ENCODE results near the gene CLCN3.
"Not testable (repeated sequence)": the region's sequence is repeated elsewhere in the genome, so short reads cannot be mapped to it uniquely, and the experiment has no call there.

GRCh38 chr4:169624012-169624411 is 3.6 kb downstream of the CLCN3 start:
- TF ChIP-seq CTCF, POLR2A, POLR2AphosphoS5, EP300 (IDR thresholded peaks at IDR 0.05): not testable (repeated sequence)
